ENCODE measurements around the gene RFPL1. TPM values are rescaled to one million over a fixed set of nuclear protein-coding genes. Genes with fewer than 3 reads are reported as not detected.

Gene RFPL1
- total RNA-seq, 4 donors from 2014 or later, result not detected

- Histone ChIP-seq H3K9me3 (no peaks in the 10 kb centered on the region), H3K36me3 (no peaks in the 10 kb centered on the region), H3K27ac (no peak overlapping the region), H3K27me3 (peaks cover 13% of the 10 kb centered on the region), H3K4me3 (no peak overlapping the region), H3K4me1 (no peaks in the 10 kb centered on the region)
- ATAC-seq, result no peak
- 39 to 78% methylated on average over 3 to 10 of the region's 14 CpGs for WGBS, 2 donors (ENCODE audit: low coverage in 1 of 2)
- TF ChIP-seq POLR2A (IDR thresholded peaks at IDR 0.05), result no peak
Observed at GRCh38 chr22:29443861-29444792, 5.7 kb downstream of the RFPL1 start.

- TF ChIP-seq EP300 (IDR thresholded peaks at IDR 0.05) (no peak), CTCF (IDR thresholded peaks at IDR 0.05) (no peak), POLR2A (IDR thresholded peaks at IDR 0.05) (no peak), POLR2AphosphoS5 (IDR thresholded peaks at IDR 0.05) (no peak)
- WGBS, 2 donors (ENCODE audit: low coverage in 1 of 2), result 74 to 84% methylated on average over 3 to 4 of the region's 4 CpGs
- H3K9me3 ChIP-seq, result no peaks in the 10 kb centered on the region
- no peak for ATAC-seq
- H3K27ac ChIP-seq, result no peak overlapping the region
- H3K4me1 ChIP-seq, result no peaks in the 10 kb centered on the region
- no peaks in the 10 kb centered on the region for H3K36me3 ChIP-seq
- peaks cover 12% of the 10 kb centered on the region for H3K27me3 ChIP-seq
- no peak overlapping the region for H3K4me3 ChIP-seq
Observed at GRCh38 chr22:29445508-29445907, 7.1 kb downstream of the RFPL1 start.

GRCh38 chr22:29447906-29448305 lies 9.5 kb downstream of the RFPL1 start:
- TF ChIP-seq POLR2A (IDR thresholded peaks at IDR 0.05) (no peak), POLR2AphosphoS5 (IDR thresholded peaks at IDR 0.05) (no peak), CTCF (IDR thresholded peaks at IDR 0.05) (no peak), EP300 (IDR thresholded peaks at IDR 0.05) (no peak)
- H3K9me3 ChIP-seq, result no peaks in the 10 kb centered on the region
- 71 to 75% methylated on average over 2 to 4 of the region's 5 CpGs for WGBS, 2 donors (ENCODE audit: low coverage in 1 of 2)
- H3K4me3 ChIP-seq, result no peak overlapping the region
- H3K27me3 ChIP-seq, result peaks cover 12% of the 10 kb centered on the region
- H3K4me1 ChIP-seq, result no peaks in the 10 kb centered on the region
- no peak for ATAC-seq
- no peak overlapping the region for H3K27ac ChIP-seq
- H3K36me3 ChIP-seq, result no peaks in the 10 kb centered on the region

- Histone ChIP-seq H3K4me3 (no peak overlapping the region), H3K4me1 (no peaks in the 10 kb centered on the region), H3K36me3 (no peaks in the 10 kb centered on the region), H3K27me3 (peaks cover 7% of the 10 kb centered on the region), H3K27ac (no peak overlapping the region), H3K9me3 (no peaks in the 10 kb centered on the region)
- 93 to 98% methylated on average over 2 to 4 of the region's 11 CpGs for WGBS, 2 donors (ENCODE audit: low coverage in 1 of 2)
- ATAC-seq, result no peak
- TF ChIP-seq EP300 (IDR thresholded peaks at IDR 0.05), result no peak
- no peak for TF ChIP-seq POLR2A (IDR thresholded peaks at IDR 0.05)
- no peak for TF ChIP-seq POLR2AphosphoS5 (IDR thresholded peaks at IDR 0.05)
- TF ChIP-seq CTCF (IDR thresholded peaks at IDR 0.05), result no peak
Observed at GRCh38 chr22:29449296-29449875, 11.0 kb downstream of the RFPL1 start.

GRCh38 chr22:29450222-29450621 lies 11.8 kb downstream of the RFPL1 start:
- H3K9me3 ChIP-seq, result no peaks in the 10 kb centered on the region
- H3K4me1 ChIP-seq, result no peaks in the 10 kb centered on the region
- peaks cover 4% of the 10 kb centered on the region for H3K27me3 ChIP-seq
- no peaks in the 10 kb centered on the region for H3K36me3 ChIP-seq
- no peak overlapping the region for H3K4me3 ChIP-seq
- H3K27ac ChIP-seq, result no peak overlapping the region
- TF ChIP-seq CTCF (IDR thresholded peaks at IDR 0.05) (no peak), POLR2A (IDR thresholded peaks at IDR 0.05) (no peak), POLR2AphosphoS5 (IDR thresholded peaks at IDR 0.05) (no peak), EP300 (IDR thresholded peaks at IDR 0.05) (no peak)
- no peak for ATAC-seq
- WGBS, 2 donors (ENCODE audit: low coverage in 1 of 2), result 79 to 80% methylated on average over 7 to 8 of the region's 8 CpGs

Data from gastroesophageal sphincter (tissue), 4 donors.